Measurements from ENCODE around the gene BRD1.

BRD1 gene

DNA sequence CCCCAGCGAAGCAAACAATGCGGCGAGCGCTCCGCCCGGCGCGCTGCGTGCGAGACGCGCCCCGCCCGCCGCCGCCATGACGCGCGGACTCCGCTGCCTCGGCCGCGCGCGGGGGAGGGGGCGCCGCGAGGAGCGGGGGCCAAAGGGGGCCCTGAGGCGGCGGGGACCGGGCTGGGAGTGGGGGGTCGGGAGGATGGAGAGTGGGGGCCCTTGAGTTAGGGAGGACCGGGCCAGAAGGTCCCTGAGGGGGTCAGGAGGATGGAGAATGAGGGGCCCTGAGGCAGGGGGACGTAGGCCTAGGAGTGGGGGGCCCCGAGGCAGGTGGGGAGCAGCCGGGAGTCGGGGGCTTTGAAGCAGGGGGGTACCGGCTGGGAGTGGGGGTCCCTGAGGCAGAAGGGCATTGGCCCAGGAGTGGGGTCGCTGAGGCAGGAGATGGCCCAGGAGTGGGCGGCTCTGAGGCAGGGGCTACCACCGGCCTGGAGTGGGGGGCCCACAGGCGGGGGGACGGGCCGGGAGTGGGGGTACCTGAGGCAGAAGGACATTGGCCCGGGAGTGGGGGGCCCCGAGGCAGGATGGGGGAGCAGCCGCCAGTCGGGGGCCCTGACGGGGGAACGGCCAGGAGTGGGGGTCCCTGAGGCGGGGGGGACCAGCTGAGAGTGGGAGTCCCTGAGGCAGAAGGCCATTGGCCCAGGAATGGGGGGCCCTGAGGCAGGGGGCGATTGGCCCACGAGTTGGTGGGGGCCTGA is at the start of gene BRD1:
Gene BRD1 (minus strand): TSS at position 21 of the 746 bp plus-strand sequence. CDS start 3,556 bp downstream, outside the sequence.
- H3K4me3 ChIP-seq (ENCODE audit: low read length) = peak within 1 kb of the TSS; percentile 79
- TF ChIP-seq ZNF274 (IDR thresholded peaks at IDR 0.05; ENCODE audit: low read depth, low read length) = no peak

DNA sequence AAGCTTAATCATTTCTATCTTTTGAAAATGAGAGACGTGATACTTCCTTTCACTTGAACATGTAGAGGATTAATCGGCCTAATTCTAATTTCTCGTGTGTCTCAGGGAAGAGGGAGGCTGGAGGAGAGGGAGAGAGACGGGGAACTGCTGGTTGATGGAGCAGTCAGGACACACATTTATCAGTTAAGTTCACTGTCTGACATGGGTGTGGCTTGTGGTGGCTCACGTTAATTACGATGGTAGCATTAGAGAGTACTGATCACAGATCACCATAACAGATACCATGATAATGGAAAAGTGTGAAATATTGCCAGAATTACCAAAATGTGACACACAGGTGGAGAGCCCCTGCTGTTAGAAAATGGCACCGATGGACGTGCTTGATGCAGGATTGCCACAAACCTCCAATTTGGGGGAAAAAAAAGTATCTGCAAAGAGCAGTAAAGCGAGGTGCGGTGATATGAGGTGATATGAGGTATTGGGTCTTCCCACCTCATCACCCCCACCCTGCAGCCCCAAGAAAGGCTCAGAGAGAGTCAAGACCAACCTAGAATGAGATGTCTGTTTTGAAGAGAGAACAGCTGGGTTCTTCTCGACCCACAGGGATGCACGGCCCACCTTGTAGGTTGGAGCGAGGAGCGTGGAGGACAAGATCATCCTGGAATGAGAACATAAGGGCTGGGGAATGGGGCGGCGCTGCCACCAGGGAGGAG is 45.7 kb upstream of the BRD1 start:
- no peak overlapping the region for H3K4me3 ChIP-seq (ENCODE audit: low read length)
- no peak for TF ChIP-seq ZNF274 (IDR thresholded peaks at IDR 0.05; ENCODE audit: low read depth, low read length)

DNA sequence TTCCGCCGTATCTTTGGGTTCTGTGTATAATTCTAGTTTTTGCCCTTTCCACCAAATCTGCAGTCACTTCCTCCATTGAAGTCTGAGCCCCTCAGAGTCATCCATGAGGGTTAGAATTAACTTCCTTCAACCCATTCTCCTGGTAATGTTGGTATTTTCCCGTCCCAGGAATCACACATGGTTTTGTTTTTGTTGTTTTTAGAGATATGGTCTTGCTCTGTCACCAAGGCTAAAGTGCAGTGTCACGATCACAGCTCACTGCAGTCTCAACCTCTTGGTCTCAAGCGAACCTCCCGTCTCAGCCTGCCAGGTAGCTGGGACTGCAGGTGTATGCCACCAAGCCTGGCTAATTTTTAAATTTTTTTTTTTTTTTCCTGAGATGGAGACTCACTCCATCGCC is 44.7 kb upstream of the BRD1 start:
- no peak for TF ChIP-seq ZNF274 (IDR thresholded peaks at IDR 0.05; ENCODE audit: low read depth, low read length)
- no peak overlapping the region for H3K4me3 ChIP-seq (ENCODE audit: low read length)

DNA sequence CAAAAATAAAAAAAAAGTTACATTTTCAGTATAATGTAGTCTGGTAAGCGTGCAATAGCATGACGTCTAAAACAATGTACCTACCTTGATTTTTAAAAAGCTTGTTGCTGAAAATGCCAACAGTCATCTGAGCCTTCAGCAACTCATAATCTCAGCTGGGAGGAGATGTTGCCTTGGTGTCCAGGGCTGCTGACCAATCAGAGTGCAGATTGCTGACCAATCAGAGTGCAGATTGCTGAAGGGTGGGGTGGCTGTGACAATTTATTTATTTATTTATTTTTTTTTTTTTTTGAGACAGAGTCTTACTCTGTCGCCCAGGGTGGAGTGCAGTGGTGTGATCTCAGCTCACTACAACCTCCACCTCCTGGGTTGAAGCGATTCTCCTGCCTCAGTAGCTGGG is 43.8 kb upstream of the BRD1 start:
- no peak for TF ChIP-seq ZNF274 (IDR thresholded peaks at IDR 0.05; ENCODE audit: low read depth, low read length)
- no peak overlapping the region for H3K4me3 ChIP-seq (ENCODE audit: low read length)

DNA sequence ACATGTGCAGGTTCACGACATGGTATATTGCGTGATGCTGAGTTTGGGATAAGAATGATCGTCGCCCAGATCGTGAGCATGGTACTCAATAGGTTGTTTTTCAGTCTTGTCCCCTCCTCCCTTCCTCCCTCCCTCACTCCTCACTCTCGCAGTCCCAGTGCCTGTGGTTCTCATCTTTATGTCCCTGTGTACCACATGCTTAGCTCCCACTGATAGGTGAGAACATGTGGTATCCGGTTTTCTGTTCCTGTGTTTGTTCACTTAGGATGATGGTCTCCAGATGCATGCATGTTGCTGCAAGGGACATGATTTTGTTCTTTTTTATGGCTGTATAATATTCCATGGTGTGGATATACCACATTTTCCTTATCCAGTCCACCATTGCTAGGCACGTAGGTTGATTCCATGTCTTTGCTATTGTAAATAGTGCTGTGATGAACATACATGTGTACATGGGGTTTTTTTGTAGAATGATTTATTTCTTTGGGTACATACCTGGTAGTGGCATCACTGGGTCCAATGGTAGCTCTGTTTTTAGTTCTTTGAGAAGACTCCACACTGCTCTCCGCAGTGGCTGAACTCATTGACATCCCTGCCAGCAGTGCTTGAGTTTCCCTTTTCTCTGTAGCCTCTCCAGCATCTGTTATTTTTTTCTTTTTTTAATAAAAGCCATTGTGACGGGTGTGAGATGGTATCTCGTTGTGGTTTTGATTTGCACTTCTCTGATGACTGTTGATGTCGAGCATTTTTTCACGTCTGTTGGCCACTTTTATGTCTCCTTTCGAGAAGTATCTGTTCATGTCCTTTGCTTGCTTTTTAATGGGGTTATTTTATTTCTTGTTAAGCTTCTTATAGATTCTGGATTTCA is 42.4 kb upstream of the BRD1 start:
- no peak overlapping the region for H3K4me3 ChIP-seq (ENCODE audit: low read length)
- TF ChIP-seq ZNF274 (IDR thresholded peaks at IDR 0.05; ENCODE audit: low read depth, low read length) = no peak

DNA sequence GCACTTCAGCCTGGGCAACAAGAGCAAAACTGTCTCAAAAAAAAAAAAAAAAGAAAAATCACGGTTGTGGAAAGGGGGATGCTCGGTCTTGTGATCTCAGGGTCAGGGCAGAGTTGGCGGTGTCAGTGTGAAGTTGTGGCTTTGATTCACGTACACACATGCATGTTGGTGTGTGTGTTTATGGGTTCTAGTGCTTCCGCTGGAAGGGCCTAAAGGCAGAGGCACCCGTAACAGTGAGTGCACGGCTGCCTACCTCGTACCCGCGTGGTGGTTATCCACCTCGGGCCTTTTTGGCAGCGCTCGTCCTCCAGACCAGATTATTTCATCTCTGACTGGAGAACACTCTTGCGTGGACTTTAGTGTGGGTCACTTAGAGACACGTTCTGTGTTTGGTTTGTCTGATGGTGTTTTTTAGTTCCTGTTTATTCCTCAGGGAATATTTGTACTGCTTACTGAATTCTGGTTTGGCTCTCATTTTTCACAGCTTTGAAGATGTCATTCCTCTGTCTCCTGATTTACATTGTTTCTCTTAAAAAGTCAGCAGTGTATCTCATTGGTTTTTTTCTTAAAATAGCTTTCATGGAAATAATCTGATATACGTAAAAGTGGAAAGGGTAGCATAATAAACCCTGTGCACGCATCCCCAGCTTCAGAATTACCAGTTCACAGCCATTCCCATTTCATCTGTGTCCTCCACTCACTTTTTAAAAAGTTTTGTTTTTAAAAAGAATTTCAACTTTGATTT is 41.6 kb upstream of the BRD1 start:
- no peak for TF ChIP-seq ZNF274 (IDR thresholded peaks at IDR 0.05; ENCODE audit: low read depth, low read length)
- H3K4me3 ChIP-seq (ENCODE audit: low read length) = no peak overlapping the region

DNA sequence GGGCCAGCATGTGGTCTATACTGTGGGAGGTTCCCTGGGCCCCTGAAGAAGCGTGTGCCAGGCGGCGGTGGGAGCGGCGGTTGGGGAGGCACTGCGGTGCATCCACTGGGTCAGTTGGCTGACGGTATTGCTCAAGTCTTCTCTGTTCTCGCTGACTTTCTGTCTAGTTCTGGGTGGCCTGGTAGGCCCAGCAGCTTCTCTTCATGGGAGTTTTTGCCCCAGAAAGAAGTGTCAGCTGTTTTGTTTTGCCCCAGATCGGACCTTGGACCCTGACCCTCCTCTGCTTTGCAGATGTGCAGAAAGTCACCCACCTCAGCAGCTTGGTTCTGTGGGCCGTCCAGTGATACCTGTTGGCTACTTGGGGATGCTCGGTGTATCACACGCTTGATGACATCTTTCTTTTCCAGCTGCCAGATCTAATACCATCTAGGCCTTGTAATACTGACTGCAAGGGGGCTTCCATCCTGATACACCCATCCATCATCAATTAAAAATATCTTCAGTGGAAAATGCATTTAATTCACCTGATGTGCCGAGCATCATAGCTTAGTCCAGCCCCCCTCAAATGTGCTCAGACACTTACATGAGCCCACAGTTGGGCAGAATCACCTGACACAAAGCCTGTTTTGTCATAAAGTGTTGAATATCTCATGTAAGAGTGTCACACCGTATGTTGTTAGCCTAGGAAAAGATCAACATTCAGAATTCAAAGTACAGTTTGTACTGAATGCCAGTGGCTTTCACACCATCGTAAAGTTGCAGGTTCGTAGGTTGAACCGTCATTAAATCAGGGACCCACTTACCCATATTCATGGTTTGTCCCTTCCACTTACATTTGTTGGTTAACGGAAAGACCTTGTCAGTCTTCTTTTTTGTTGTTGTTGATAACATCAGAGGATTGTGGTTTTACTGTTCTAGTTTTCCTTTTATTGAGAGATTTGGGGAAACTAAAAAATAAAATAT is 39.9 kb upstream of the BRD1 start:
- H3K4me3 ChIP-seq (ENCODE audit: low read length) = no peak overlapping the region
- TF ChIP-seq ZNF274 (IDR thresholded peaks at IDR 0.05; ENCODE audit: low read depth, low read length) = no peak

DNA sequence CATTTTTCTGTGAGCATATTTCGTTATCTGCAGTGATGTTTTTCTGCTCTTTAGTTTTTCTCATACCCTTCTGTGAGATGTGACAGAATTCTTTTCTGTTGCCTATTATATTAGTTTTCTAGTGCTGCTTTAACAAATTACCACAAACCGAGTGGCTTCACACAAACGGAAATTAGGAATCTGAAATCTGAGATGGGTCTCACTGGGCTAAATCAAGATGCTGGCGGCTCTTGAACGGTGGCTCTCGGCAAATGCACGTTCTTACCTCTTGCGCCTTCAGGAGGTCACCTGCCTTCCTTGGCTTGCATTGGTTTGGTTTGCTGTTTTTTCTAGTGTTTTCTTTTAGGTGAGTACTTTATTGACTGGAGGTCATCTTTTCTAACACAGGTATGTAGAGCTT is 39.0 kb upstream of the BRD1 start:
- no peak overlapping the region for H3K4me3 ChIP-seq (ENCODE audit: low read length)
- TF ChIP-seq ZNF274 (IDR thresholded peaks at IDR 0.05; ENCODE audit: low read depth, low read length) = no peak

DNA sequence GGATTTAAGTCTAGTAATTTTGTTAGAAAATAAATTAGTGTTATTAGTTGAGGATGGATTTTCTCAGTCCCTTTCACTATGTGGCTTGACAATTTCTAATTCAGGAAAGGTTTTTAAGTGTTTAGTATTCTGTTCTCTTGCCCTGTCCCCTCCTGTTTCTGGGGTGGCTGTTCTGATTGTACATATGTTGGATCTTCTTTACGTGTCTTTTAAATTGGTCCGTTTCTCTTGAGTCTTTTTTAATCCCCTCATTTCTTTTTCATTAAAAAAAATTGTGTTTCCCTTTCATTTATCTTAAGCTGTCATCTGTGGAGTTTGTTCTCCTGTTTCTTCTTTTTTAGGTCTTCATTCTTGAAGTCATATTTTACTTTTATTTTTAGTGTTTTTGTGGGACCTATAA is 38.5 kb upstream of the BRD1 start:
- no peak for TF ChIP-seq ZNF274 (IDR thresholded peaks at IDR 0.05; ENCODE audit: low read depth, low read length)
- no peak overlapping the region for H3K4me3 ChIP-seq (ENCODE audit: low read length)

DNA sequence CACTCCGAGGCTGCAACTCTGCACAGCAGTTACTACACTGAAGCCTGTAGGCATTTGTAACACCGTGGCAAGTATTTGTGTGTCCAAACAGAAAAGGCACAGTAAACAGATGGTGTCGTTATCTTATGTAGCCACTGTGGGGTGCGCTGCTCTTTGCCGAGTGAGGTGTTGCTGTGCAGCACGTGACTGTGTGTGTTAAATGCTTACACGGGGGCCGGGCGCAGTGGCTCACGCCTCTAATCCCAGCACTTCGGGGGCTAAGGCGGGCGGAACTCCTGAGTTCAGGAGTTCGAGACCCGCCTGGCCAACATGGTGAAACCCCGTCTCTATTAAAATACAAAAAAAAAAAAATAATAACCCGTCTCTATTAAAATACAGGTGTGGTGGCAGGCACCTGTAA is 37.5 kb upstream of the BRD1 start:
- H3K4me3 ChIP-seq (ENCODE audit: low read length) = no peak overlapping the region
- TF ChIP-seq ZNF274 (IDR thresholded peaks at IDR 0.05; ENCODE audit: low read depth, low read length) = no peak

DNA sequence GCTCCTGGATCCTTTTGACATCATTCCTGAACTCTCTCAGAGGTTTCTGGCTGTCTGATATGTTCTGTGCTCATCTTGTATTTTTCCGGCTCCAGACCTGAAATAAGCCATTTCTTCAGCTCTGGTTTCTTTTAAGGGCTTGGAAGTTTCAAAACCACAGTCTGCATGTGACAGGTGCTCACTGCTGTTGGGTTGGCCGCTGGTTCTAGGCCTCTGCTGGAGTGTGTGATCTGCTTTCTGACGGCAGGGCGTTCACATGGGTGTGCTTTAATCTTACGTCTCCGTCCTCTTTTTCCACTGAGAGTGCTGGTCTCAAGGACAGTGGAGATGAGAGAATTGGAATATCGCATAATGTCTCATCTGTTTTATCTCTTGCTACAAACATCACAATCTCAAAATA is 36.3 kb upstream of the BRD1 start:
- no peak overlapping the region for H3K4me3 ChIP-seq (ENCODE audit: low read length)
- TF ChIP-seq ZNF274 (IDR thresholded peaks at IDR 0.05; ENCODE audit: low read depth, low read length) = no peak

DNA sequence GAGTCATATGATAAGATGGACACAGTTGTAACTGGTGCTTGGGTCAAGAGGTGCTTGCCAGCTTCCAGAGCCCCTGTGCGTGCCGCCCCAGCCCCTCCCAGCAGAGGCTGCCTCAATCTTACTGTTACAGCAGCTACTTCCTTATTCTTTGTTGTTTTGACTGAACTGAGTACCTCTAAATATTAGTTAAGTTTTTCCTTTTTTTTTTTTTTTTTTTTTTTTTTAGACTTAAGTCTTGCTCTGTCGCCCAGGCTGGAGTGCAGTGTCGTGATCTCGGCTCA is 34.8 kb upstream of the BRD1 start:
- H3K4me3 ChIP-seq (ENCODE audit: low read length) = no peak overlapping the region
- no peak for TF ChIP-seq ZNF274 (IDR thresholded peaks at IDR 0.05; ENCODE audit: low read depth, low read length)

All from GM08714 (cell line).